PC-9 (cell line): Measurements from ENCODE around the gene ARHGAP30. TPM values are rescaled to one million over a fixed set of nuclear protein-coding genes. Genes with fewer than 3 reads are reported as not detected.

Source experiments
- BruUV-seq: library from RNA; stranded (reverse); fragments of 400-500 nt; replicated peaks from 2 replicates; lab custom pipeline; 2021; lab: Mats Ljungman, UMichigan
- CTCF ChIA-PET: fragments of 300-600 bp; sonication (Branson Sonifier 250); formaldehyde crosslinking; loops from one replicate; lab custom pipeline; 2022; ENCODE audit warnings: antibody characterized with exemption; lab: Charles Lee
- POLR2A ChIA-PET: fragments of 300-600 bp; sonication (Branson Sonifier 250); formaldehyde crosslinking; loops from one replicate; lab custom pipeline; 2022; ENCODE audit warnings: antibody characterized with exemption; ENCODE audit not compliant: unreplicated experiment; lab: Charles Lee
- DNase-seq, 2 experiments: peaks; one replicate each; pipeline versions ENCODE4 v3.0.0 to v3.0.0-alpha.2; 2015 to 2022; ENCODE audit warnings: mixed read lengths in 1 of 2
- H2AFZ ChIP-seq: fragments of 200-600 bp; sonication (generic); 2 replicates; pipeline ENCODE4 v1.8.1; 2017; ENCODE audit warnings: antibody characterized with exemption
- H3F3A ChIP-seq: fragments of 200-600 bp; sonication (generic); 2 replicates; pipeline ENCODE4 v1.8.1; 2017; ENCODE audit warnings: antibody characterized with exemption, mild to moderate bottlenecking, low read depth; ENCODE audit not compliant: insufficient read depth
- H3K27ac ChIP-seq: fragments of 200-600 bp; sonication (generic); 2 replicates; pipeline ENCODE4 v1.6.1; 2016; ENCODE audit warnings: mixed run types
- H3K27me3 ChIP-seq: fragments of 200-600 bp; sonication (generic); 2 replicates; pipeline ENCODE4 v1.6.1; 2016; ENCODE audit warnings: low read depth, mixed run types; ENCODE audit not compliant: insufficient read depth
- H3K36me3 ChIP-seq: fragments of 200-600 bp; sonication (generic); 2 replicates; pipeline ENCODE4 v1.6.1; 2016; ENCODE audit warnings: low read depth, mixed run types
- H3K4me1 ChIP-seq: fragments of 200-600 bp; sonication (generic); replicated peaks from 2 replicates; pipeline ENCODE4 v1.6.1; 2016; ENCODE audit warnings: mixed run types; ENCODE audit not compliant: insufficient read depth
- H3K4me2 ChIP-seq: fragments of 200-600 bp; sonication (generic); 2 replicates; pipeline ENCODE4 v1.6.1; 2017; ENCODE audit warnings: mixed run types
- H3K4me3 ChIP-seq: fragments of 200-600 bp; sonication (generic); 2 replicates; pipeline ENCODE4 v1.6.1; 2016; ENCODE audit warnings: mixed run types
- H3K79me2 ChIP-seq: fragments of 200-600 bp; sonication (generic); 2 replicates; pipeline ENCODE4 v1.6.1; 2017; ENCODE audit warnings: low read depth, mixed run types
- H3K9me2 ChIP-seq: fragments of 200-600 bp; sonication (generic); 2 replicates; pipeline ENCODE4 v1.8.1; 2017; ENCODE audit warnings: mild to moderate bottlenecking; ENCODE audit not compliant: insufficient read depth
- H3K9me3 ChIP-seq: fragments of 200-600 bp; sonication (generic); 2 replicates; pipeline ENCODE4 v1.8.1; 2016; ENCODE audit warnings: low read depth; ENCODE audit not compliant: insufficient read depth
- H4K20me1 ChIP-seq: fragments of 200-600 bp; sonication (generic); 2 replicates; pipeline ENCODE4 v1.8.1; 2017; ENCODE audit not compliant: insufficient read depth
- CTCF ChIP-seq: fragments of 200-600 bp; sonication (generic); conservative IDR thresholded peaks from 2 replicates; pipeline ENCODE4 v1.6.1; 2017; ENCODE audit warnings: mixed run types, antibody characterized with exemption, mild to moderate bottlenecking, moderate library complexity
- EZH2 ChIP-seq: fragments of 200-600 bp; sonication (generic); IDR thresholded peaks from 2 replicates; pipeline ENCODE4 v1.8.0; 2017; ENCODE audit warnings: antibody characterized with exemption, low read depth
- intact Hi-C: fragments of 100-400 bp; cut with micrococcal nuclease; formaldehyde crosslinking; loops from one replicate; pipeline ENCODE4 v1.10.0; 2022; ENCODE audit not compliant: unreplicated experiment
- total RNA-seq: library from RNA; stranded (reverse); gene quantifications from 2 replicates; pipeline ENCODE4 v1.2.3, GENCODE V29; 2021

ARHGAP30 gene
- total RNA-seq, 1 experiment from 2014 or later, result 0.46 TPM

- H4K20me1 ChIP-seq, result no peaks in the 10 kb centered on the region
- H3K4me1 ChIP-seq, result peaks cover 15% of the 10 kb centered on the region
- H3K9me2 ChIP-seq, result no peaks in the 10 kb centered on the region
- no peaks in the 10 kb centered on the region for H3K9me3 ChIP-seq
- CTCF ChIA-PET, result no interaction called here
- H3F3A ChIP-seq, result peaks cover 24% of the 10 kb centered on the region
- no peaks in the 10 kb centered on the region for H3K27me3 ChIP-seq
- no peak for DNase-seq
- H3K36me3 ChIP-seq, result no peaks in the 10 kb centered on the region; the same call in 1 of the 2 replicates
- BruUV-seq, result TSS peak; percentile 71
- peak overlapping the region; percentile 88 for H3K4me2 ChIP-seq
- peak overlapping the region; percentile 96 for H3K4me3 ChIP-seq
- H2AFZ ChIP-seq, result peak overlapping the region; percentile 99
- TF ChIP-seq CTCF (no peak), EZH2 (no peak)
- POLR2A ChIA-PET, result interaction anchor here (1.1 kb wide), 1 partner anchor 18 kb away, joined by 8 read pairs; the partner anchor contains the start of gene F11R
- peaks cover 36% of the 10 kb centered on the region for H3K79me2 ChIP-seq
- 0 out of 2 replicates have a peak overlapping the region, but pooled peaks have one; percentile 5 for H3K27ac ChIP-seq
- intact Hi-C loops, result loop anchor here (2.0 kb wide), 1 partner anchor 18 kb away; the partner anchor contains the start of gene F11R
Measured at GRCh38 chr1:161039154-161039545, 30.5 kb downstream of the ARHGAP30 start.

- no peaks in the 10 kb centered on the region for H3K9me2 ChIP-seq
- no peaks in the 10 kb centered on the region for H3K27me3 ChIP-seq
- CTCF ChIA-PET, result interaction anchor here (0.5 to 1.0 kb wide), 2 partner anchors 18 to 923 kb away, joined by 3 read pairs; partner anchors contain the start of gene F11R
- H3K4me1 ChIP-seq, result peaks cover 18% of the 10 kb centered on the region
- peak; percentile 71 to 73 for DNase-seq
- peak within 1 kb of the TSS; percentile 96 for H3K4me3 ChIP-seq
- H3F3A ChIP-seq, result peaks cover 29% of the 10 kb centered on the region
- H3K27ac ChIP-seq, result peak within 1 kb of the TSS; percentile 5; the same call in 1 of the 2 replicates
- no peaks in the 10 kb centered on the region for H3K9me3 ChIP-seq
- POLR2A ChIA-PET, result interaction anchor here (1.1 kb wide), 1 partner anchor 18 kb away, joined by 8 read pairs; the partner anchor contains the start of gene F11R
- BruUV-seq, result TSS peak; percentile 43
- no peaks in the 10 kb centered on the region; the same call in 1 of the 2 replicates for H3K36me3 ChIP-seq
- peak within 1 kb of the TSS; percentile 99 for H2AFZ ChIP-seq
- no peaks in the 10 kb centered on the region for H4K20me1 ChIP-seq
- intact Hi-C loops, result loop anchor here (2.0 kb wide), 1 partner anchor 18 kb away; the partner anchor contains the start of gene F11R
- peaks cover 31% of the 10 kb centered on the region for H3K79me2 ChIP-seq
- no peak for TF ChIP-seq CTCF
- TF ChIP-seq EZH2, result no peak
- peak within 1 kb of the TSS; percentile 88 for H3K4me2 ChIP-seq
Measured at GRCh38 chr1:161038523-161039153, 31.1 kb downstream of the ARHGAP30 start, which contains the start of gene TSTD1. TSS of gene TSTD1 (minus strand) at chr1:161038964. CDS start at chr1:161038889, 75 bp downstream.

- H4K20me1 ChIP-seq, result no peaks in the 10 kb centered on the region
- H3K9me2 ChIP-seq, result no peaks in the 10 kb centered on the region
- ChIA-PET CTCF (interaction anchor here (1.0 kb wide), 1 partner anchor 17 kb away, joined by 3 read pairs; the partner anchor contains the start of gene F11R), POLR2A (no interaction called here)
- peak overlapping the region; percentile 88 for H3K4me2 ChIP-seq
- DNase-seq, result peak in 1 of 2 experiments; percentile 42
- H3K27me3 ChIP-seq, result no peaks in the 10 kb centered on the region
- peak overlapping the region; percentile 99 for H2AFZ ChIP-seq
- TF ChIP-seq CTCF (no peak), EZH2 (no peak)
- H3K4me1 ChIP-seq, result peaks cover 25% of the 10 kb centered on the region
- peak overlapping the region; percentile 96 for H3K4me3 ChIP-seq
- peaks cover 36% of the 10 kb centered on the region for H3F3A ChIP-seq
- peak overlapping the region; percentile 5; the same call in 1 of the 2 replicates for H3K27ac ChIP-seq
- no peaks in the 10 kb centered on the region for H3K9me3 ChIP-seq
- H3K36me3 ChIP-seq, result no peaks in the 10 kb centered on the region; the same call in 1 of the 2 replicates
- intact Hi-C loops, result loop anchor here (2.0 kb wide), 1 partner anchor 17 kb away; the partner anchor contains the start of gene F11R
- no TSS peak for BruUV-seq
- peaks cover 30% of the 10 kb centered on the region for H3K79me2 ChIP-seq
Measured at GRCh38 chr1:161037661-161038522, 31.8 kb downstream of the ARHGAP30 start.
